Measurements from ENCODE around the gene KRTAP6-3. TPM values are rescaled to one million over a fixed set of nuclear protein-coding genes. Genes with fewer than 3 reads are reported as not detected.

Gene KRTAP6-3
- total and polyA plus RNA-seq, 2 experiments from 2014 or later, result not detected

- no peak for TF ChIP-seq ZNF462 (CRISPR knock-in tag; IDR thresholded peaks at IDR 0.05)
Observed at GRCh38 chr21:30613836-30614235, 21.6 kb downstream of the KRTAP6-3 start, which contains the start of gene KRTAP6-1 (continued).

- ATAC-seq (no peak), DNase-seq (ENCODE audit: low spot score) (no peak)
- H3F3A ChIP-seq (replicated peaks; ENCODE audit: low read depth), result no peaks in the 10 kb centered on the region
- H3K27me3 Mint-ChIP-seq (ENCODE audit: insufficient read depth, low read depth, poor library complexity), result no peaks in the 10 kb centered on the region
- no peak overlapping the region for H3K4me3 ChIP-seq
- TF ChIP-seq CREB1 (CRISPR knock-in tag; IDR thresholded peaks at IDR 0.05; ENCODE audit: low read depth) (no peak), EZH2phosphoT487 (IDR thresholded peaks at IDR 0.05; ENCODE audit: unreplicated experiment) (no peak), STAT1 (IDR thresholded peaks at IDR 0.05; ENCODE audit: unreplicated experiment) (no peak), JUNB (IDR thresholded peaks at IDR 0.05; ENCODE audit: unreplicated experiment) (no peak), REST (IDR thresholded peaks at IDR 0.05; ENCODE audit: unreplicated experiment) (no peak), EZH2 (IDR thresholded peaks at IDR 0.05; ENCODE audit: low read depth, unreplicated experiment) (no peak)
- H3K36me3 Mint-ChIP-seq (ENCODE audit: low read depth), result no peaks in the 10 kb centered on the region
- H3K4me3 Mint-ChIP-seq, result no peak overlapping the region
- H3K9me3 Mint-ChIP-seq, result peaks cover 7% of the 10 kb centered on the region; the same call in 2 of the 3 replicates
- H4K20me1 ChIP-seq (replicated peaks; ENCODE audit: insufficient read depth), result no peaks in the 10 kb centered on the region
- H3K9me2 ChIP-seq (ENCODE audit: insufficient read depth), result no peaks in the 10 kb centered on the region
- no peak overlapping the region for H2AFZ ChIP-seq
- H3K4me2 ChIP-seq, result no peak overlapping the region
- no peak overlapping the region for H3K27ac ChIP-seq (ENCODE audit: low read depth)
- H3K79me2 ChIP-seq (replicated peaks; ENCODE audit: insufficient read depth), result no peaks in the 10 kb centered on the region
- H3K36me3 ChIP-seq (ENCODE audit: insufficient read depth), result no peaks in the 10 kb centered on the region
- H3K4me1 ChIP-seq (ENCODE audit: insufficient read depth), result no peaks in the 10 kb centered on the region
- no peaks in the 10 kb centered on the region for H3K4me1 Mint-ChIP-seq
- H3K27me3 ChIP-seq (ENCODE audit: insufficient read depth), result no peaks in the 10 kb centered on the region
- no peak overlapping the region for H3K27ac Mint-ChIP-seq
Observed at GRCh38 chr21:30615199-30615598, 23.0 kb downstream of the KRTAP6-3 start.

All from GM23338 (cell line).